GM12874 (cell line): ENCODE measurements around the gene METTL23.

ENCODE experiments used
- TF ChIP-seq, protein P1 (sequence below): IDR thresholded peaks from 2 replicates; pipeline ENCODE4 v1.5.1; 2011; ENCODE audit warnings: low read depth, mild to moderate bottlenecking, control low read depth, low read length, moderate library complexity; ENCODE audit not compliant: insufficient read depth

Gene METTL23

DNA sequence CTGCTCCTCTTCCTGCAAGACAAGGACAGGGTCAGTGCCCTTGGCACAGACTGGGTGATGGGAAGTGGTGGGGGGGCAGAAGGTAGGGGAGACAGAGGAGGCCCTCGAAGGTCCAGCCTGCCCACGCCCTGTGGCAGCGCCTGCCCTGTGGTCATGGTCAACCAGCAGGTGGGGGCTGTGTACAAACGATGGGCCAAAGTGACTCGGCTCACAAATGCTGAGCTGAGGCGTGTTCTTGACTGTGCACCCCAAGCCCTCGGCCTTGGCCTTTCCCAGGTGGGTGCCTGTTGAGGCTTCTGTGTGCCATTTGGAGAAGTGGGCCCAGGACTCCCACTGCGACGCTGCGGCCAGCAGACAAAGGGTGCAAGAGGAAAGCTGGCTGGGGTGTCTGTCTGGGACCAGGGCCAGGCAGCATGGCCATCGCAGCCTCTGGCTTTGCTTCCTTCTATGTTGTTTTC, 38.4 kb upstream of the METTL23 start:
- TF ChIP-seq, protein P1, sequence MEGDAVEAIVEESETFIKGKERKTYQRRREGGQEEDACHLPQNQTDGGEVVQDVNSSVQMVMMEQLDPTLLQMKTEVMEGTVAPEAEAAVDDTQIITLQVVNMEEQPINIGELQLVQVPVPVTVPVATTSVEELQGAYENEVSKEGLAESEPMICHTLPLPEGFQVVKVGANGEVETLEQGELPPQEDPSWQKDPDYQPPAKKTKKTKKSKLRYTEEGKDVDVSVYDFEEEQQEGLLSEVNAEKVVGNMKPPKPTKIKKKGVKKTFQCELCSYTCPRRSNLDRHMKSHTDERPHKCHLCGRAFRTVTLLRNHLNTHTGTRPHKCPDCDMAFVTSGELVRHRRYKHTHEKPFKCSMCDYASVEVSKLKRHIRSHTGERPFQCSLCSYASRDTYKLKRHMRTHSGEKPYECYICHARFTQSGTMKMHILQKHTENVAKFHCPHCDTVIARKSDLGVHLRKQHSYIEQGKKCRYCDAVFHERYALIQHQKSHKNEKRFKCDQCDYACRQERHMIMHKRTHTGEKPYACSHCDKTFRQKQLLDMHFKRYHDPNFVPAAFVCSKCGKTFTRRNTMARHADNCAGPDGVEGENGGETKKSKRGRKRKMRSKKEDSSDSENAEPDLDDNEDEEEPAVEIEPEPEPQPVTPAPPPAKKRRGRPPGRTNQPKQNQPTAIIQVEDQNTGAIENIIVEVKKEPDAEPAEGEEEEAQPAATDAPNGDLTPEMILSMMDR, result no peak

DNA sequence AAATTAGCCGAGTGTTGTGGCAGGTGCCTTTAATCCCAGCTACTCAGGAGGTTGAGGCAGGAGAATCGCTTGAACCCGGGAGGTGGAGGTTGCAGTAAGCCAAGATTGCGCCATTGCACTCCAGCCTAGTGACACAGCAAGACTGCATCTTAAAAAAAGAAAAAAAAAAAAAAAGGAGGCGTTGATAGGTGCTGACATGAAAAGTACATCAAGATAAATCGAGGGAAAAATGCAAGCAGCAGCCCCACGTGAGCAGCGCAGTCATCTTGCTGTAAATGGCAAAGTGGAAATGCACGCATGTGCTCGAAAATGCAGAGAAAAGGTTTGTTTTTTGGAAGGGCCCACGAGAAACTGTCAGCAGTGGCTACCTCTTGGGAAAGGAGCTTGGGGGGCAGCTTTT, 36.8 kb upstream of the METTL23 start:
- TF ChIP-seq, protein P1, result no peak

DNA sequence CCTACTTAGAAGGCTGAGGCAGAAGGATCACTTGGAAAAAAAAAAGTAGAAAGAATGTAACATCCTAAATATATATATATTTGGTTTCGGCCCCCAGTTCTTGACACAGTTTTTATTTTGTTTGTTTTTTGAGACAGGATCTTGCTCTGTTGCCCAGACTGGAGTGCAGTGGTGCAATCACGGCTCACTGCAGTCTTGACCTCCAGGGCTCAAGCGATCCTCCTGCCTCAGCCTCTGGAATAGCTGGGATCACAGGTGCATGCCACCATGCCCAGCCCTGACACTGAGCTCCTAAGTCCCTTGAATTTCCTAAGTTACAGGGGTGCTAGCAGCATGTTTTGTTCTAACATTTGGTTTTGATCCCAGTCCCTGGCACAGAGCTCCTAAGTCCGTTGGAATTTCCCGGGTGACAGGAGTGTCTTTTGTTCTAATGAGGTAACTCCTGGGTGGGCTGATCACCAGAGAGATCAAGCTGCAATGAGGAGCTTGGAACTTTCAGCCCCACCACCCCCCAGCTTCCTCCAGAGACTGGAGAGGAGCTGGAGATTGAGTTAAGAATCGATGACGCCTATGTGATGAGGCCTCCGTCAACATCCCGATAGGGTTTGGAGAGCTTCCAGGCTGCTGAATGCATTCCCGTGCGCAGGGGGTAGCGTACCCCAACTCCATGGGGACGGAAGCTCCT, 35.9 kb upstream of the METTL23 start:
- TF ChIP-seq, protein P1, result no peak

DNA sequence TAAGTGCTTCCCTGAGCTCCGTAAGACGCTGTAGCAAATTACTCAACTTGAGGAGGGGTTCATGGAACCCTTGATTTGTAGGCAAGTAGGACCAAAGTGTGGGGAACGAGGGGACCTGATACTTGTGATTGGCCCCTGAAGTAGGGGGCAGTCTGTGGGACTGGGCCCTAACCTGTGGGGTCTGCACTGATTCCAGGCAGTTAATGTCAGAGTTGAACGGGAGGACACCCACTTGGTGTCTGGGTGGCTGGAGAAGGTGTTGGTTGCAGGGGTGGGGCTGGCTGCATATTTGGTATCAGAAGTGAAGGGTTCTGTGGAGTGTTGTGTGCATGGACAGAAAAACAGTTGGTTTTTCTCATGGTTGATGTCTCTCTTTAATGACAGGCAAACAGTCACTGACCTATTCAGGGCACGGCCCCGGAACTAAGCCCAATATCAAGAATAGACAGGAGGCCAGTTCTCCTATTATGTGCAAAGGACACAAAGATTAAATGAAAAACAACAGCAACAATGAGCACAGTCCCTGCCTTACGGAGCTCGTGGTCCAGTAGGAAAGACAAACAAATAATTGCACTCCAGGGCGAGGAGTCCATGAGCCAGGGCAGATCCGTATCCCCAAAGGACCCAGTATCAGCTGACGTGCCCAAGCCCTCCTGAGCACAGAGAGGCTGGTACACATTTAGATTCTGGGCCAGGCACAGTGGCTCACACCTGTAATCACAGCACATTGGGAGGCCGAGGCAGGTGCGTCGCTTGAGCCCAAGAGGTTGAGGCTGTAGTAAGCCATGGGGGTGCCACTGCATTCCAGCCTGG, 35.1 kb upstream of the METTL23 start:
- TF ChIP-seq, protein P1, result no peak

DNA sequence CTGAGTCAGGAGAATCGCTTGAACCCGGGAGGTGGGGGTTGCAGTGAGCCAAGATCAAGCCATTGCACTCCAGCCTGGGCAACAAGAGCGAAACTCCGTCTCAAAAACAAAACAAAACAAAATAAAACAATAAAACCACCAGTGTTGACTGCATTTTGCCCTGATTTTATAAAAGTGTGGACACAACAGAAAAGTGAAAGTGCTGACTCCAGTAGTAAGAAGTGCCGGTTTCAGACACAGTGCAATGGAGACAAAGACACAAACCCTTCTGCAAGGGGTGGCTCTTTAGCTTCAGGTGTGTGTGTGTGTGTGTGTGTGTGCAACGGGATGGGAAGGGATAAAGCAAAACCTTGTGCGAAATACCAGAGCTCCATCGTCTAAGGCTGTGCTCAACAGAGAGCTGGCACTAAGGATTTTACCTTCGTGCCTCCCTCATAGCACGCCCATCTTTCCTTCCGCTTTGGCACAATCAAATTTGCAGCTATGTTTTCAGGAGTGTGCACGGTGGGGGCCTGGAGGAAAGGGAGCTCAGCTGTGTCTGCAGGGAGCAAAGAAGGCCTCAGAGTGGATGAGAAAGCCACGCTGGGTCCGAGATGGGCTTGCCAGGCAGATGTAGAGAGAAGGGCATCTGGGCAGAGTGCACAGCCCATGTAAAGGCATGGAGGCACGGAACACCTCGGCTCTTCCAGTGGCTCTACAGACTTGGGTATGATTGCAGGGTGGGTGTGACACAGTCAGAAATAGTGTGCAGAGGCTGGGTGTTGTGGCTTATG, 31.4 kb upstream of the METTL23 start:
- TF ChIP-seq, protein P1, result no peak

DNA sequence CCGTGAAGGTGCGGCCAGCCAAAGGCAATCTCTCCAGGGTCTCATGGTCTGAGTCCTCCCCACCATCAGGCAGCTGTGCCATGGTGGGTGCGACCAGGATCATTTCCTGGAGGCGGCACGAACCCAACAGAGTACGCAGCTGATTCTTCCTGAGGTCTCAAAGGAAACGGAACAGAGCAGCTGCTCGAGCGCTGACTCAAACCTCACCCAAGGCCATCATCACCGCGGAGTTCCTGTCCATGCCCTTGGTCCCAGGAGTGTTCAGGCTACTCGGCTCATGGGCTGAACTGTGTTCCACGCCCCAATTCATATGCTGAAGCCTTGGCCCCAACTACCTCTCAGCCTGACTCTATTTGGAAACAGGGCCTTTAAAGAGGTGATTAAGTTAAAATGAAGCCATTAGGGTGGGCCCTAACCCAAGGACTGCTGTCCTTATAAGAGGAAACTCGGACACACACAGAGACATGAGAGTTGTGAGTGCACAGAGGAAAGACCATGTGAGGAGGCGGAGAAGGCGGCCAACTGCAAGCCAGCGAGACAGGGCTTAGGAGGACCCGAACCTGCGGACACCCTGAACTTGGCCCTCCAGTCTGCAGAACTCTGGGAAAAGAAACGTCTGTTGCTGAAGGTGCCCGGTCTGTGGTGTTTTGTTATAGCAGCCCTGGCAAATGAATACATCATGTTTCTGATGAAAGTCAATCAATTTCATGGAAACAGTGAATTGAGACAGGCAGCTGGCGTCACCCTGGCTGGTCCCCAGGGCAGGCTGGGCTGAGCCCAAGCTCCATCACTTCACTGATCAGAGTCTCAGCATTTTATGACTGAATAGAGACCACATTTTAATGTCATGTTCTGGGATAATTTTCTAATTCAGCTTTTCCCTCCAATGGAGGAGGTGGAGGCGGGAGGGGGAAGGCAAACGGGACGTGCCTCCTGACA, 29.6 kb upstream of the METTL23 start:
- TF ChIP-seq, protein P1, result no peak
